MM.1S (cell line): ENCODE data around the gene NANOS3.
"Not testable (repeated sequence)": the region's sequence is repeated elsewhere in the genome, so short reads cannot be mapped to it uniquely, and the experiment has no call there.

Experiments used
- EZH2 ChIP-seq: fragments of 300-600 bp; sonication (generic); optimal IDR thresholded peaks from 2 replicates; pipeline ENCODE3; 2017; ENCODE audit warnings: low read depth, mild to moderate bottlenecking, antibody characterized with exemption, low read length, mixed read lengths
- EZH2phosphoT487 ChIP-seq: fragments of 300-600 bp; sonication (generic); IDR thresholded peaks from 2 replicates; pipeline ENCODE4 v1.6.1; 2018; ENCODE audit warnings: antibody characterized with exemption, low read length
- TF ChIP-seq, protein P1 (sequence below): fragments of 300-600 bp; sonication (generic); IDR thresholded peaks from 2 replicates; pipeline ENCODE4 v1.5.1; 2016; ENCODE audit warnings: antibody characterized with exemption, low read length, mixed read lengths

DNA sequence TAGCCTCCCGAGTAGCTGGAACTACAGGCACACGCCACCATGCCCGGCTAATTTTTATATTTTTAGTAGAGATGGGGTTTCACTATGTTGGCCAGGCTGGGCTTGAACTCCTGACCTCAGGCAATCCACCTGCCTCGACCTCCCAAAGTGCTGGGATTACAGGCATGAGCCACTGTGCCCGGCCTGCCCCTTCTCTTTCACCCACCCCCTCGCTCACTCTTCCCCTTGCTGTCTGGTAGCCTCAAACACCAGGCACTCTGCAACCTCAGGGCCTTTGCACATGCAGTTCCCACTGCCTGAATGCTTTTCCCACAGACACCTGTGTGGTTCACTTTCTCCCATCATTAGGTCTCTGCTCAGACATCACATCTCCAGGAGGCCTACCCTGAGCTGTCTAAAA, 45.2 kb downstream of the NANOS3 start:
- TF ChIP-seq, protein P1, sequence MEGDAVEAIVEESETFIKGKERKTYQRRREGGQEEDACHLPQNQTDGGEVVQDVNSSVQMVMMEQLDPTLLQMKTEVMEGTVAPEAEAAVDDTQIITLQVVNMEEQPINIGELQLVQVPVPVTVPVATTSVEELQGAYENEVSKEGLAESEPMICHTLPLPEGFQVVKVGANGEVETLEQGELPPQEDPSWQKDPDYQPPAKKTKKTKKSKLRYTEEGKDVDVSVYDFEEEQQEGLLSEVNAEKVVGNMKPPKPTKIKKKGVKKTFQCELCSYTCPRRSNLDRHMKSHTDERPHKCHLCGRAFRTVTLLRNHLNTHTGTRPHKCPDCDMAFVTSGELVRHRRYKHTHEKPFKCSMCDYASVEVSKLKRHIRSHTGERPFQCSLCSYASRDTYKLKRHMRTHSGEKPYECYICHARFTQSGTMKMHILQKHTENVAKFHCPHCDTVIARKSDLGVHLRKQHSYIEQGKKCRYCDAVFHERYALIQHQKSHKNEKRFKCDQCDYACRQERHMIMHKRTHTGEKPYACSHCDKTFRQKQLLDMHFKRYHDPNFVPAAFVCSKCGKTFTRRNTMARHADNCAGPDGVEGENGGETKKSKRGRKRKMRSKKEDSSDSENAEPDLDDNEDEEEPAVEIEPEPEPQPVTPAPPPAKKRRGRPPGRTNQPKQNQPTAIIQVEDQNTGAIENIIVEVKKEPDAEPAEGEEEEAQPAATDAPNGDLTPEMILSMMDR: not testable (repeated sequence)
- not testable (repeated sequence) for TF ChIP-seq EZH2, EZH2phosphoT487
